WTC11 (cell line): ENCODE measurements around the gene CPVL. TPM values are rescaled to one million over a fixed set of nuclear protein-coding genes. Genes with fewer than 3 reads are reported as not detected.

Experiments
- ATAC-seq: fragments of 200-7000 bp; cut with Tn5 transposase; 2 replicates; pipeline ENCODE4 v1.10.0; 2021; ENCODE audit warnings: mild to moderate bottlenecking, moderate library complexity
- CTCF ChIA-PET: fragments of 300-600 bp; sonication (Branson Sonifier 250); formaldehyde crosslinking; loops from one replicate; lab custom pipeline; 2021; ENCODE audit warnings: antibody characterized with exemption; lab: Charles Lee
- POLR2A ChIA-PET: fragments of 350-600 bp; sonication (Branson Sonifier 250); formaldehyde crosslinking; loops from one replicate; lab custom pipeline; 2021; ENCODE audit warnings: antibody characterized with exemption; lab: Charles Lee
- DNase-seq: peaks from one replicate; pipeline ENCODE4 v3.0.0; 2021; ENCODE audit warnings: low spot score
- H3K27ac Mint-ChIP-seq: 2 replicates; pipeline ENCODE4 v1.8.0; 2021; ENCODE audit warnings: mixed read lengths
- H3K27me3 Mint-ChIP-seq: 2 replicates; pipeline ENCODE4 v1.8.0; 2021; ENCODE audit warnings: low read depth, mild to moderate bottlenecking, moderate library complexity, mixed read lengths
- H3K36me3 Mint-ChIP-seq: 2 replicates; pipeline ENCODE4 v1.8.0; 2021; ENCODE audit warnings: mixed read lengths
- H3K4me1 Mint-ChIP-seq: 2 replicates; pipeline ENCODE4 v1.8.0; 2022; ENCODE audit warnings: mixed read lengths
- H3K4me3 Mint-ChIP-seq: 2 replicates; pipeline ENCODE4 v1.8.0; 2021; ENCODE audit warnings: mild to moderate bottlenecking, moderate library complexity, mixed read lengths
- H3K9me3 Mint-ChIP-seq: 2 replicates; pipeline ENCODE4 v1.8.0; 2021; ENCODE audit warnings: mixed read lengths
- ATF1 ChIP-seq: sonication (generic); formaldehyde crosslinking; IDR thresholded peaks from 2 replicates; pipeline ENCODE4 v1.8.1; 2023; ENCODE audit warnings: mild to moderate bottlenecking, moderate library complexity, missing genetic modification reagents
- CREB1 ChIP-seq: sonication (generic); formaldehyde crosslinking; IDR thresholded peaks from 2 replicates; pipeline ENCODE4 v1.8.0; 2023; ENCODE audit warnings: mild to moderate bottlenecking, missing genetic modification reagents
- CREM ChIP-seq: sonication (generic); formaldehyde crosslinking; IDR thresholded peaks from 2 replicates; pipeline ENCODE4 v1.8.1; 2022; ENCODE audit warnings: mild to moderate bottlenecking, missing genetic modification reagents, moderate library complexity
- ELF4 ChIP-seq: sonication (generic); formaldehyde crosslinking; IDR thresholded peaks from 2 replicates; pipeline ENCODE4 v1.8.1; 2022; ENCODE audit warnings: low read depth, mild to moderate bottlenecking, moderate library complexity, missing genetic modification reagents
- FOXK1 ChIP-seq: sonication (generic); formaldehyde crosslinking; IDR thresholded peaks from 2 replicates; pipeline ENCODE4 v1.8.0; 2022; ENCODE audit warnings: mild to moderate bottlenecking, moderate library complexity, missing genetic modification reagents
- JAZF1 ChIP-seq: fragments of 250-450 bp; sonication (Bioruptor Pico); IDR thresholded peaks from 2 replicates; pipeline ENCODE4 v1.9.0; 2021; ENCODE audit warnings: moderate library complexity, mild to moderate bottlenecking, inconsistent platforms
- KAT7 ChIP-seq: sonication (generic); formaldehyde crosslinking; IDR thresholded peaks from 2 replicates; pipeline ENCODE4 v1.8.1; 2023; ENCODE audit warnings: missing genetic modification reagents, mild to moderate bottlenecking, borderline replicate concordance
- NR2C2 ChIP-seq: sonication (generic); formaldehyde crosslinking; IDR thresholded peaks from 2 replicates; pipeline ENCODE4 v1.8.0; 2022; ENCODE audit warnings: mild to moderate bottlenecking, missing genetic modification reagents
- PRRX2 ChIP-seq: fragments of 250-450 bp; sonication (Bioruptor Pico); IDR thresholded peaks from 2 replicates; pipeline ENCODE4 v1.8.0; 2021; ENCODE audit warnings: mild to moderate bottlenecking
- SP1 ChIP-seq: sonication (generic); formaldehyde crosslinking; conservative IDR thresholded peaks from 2 replicates; pipeline ENCODE4 v1.8.1; 2022; ENCODE audit warnings: missing genetic modification reagents
- TEAD4 ChIP-seq: sonication (generic); formaldehyde crosslinking; IDR thresholded peaks from 2 replicates; pipeline ENCODE4 v1.8.0; 2022; ENCODE audit warnings: mild to moderate bottlenecking, missing genetic modification reagents
- TP53 ChIP-seq: sonication (generic); formaldehyde crosslinking; IDR thresholded peaks from 2 replicates; pipeline ENCODE4 v1.8.1; 2023; ENCODE audit warnings: mild to moderate bottlenecking, missing genetic modification reagents
- ZBTB21 ChIP-seq: sonication (generic); formaldehyde crosslinking; IDR thresholded peaks from 2 replicates; pipeline ENCODE4 v1.8.1; 2023; ENCODE audit warnings: mild to moderate bottlenecking, missing genetic modification reagents, borderline replicate concordance
- ZNF232 ChIP-seq: sonication (generic); formaldehyde crosslinking; IDR thresholded peaks from 2 replicates; pipeline ENCODE4 v1.8.0; 2022; ENCODE audit warnings: mild to moderate bottlenecking, missing genetic modification reagents
- ZNF317 ChIP-seq: sonication (generic); formaldehyde crosslinking; IDR thresholded peaks from 2 replicates; pipeline ENCODE4 v1.8.1; 2023; ENCODE audit warnings: low read depth, mild to moderate bottlenecking, moderate library complexity, missing genetic modification reagents, borderline replicate concordance
- total RNA-seq: library from RNA; stranded (reverse); gene quantifications from 3 replicates; pipeline ENCODE4 v1.2.3, GENCODE V29; 2021
- TF ChIP-seq, protein P1 (sequence below): sonication (generic); formaldehyde crosslinking; IDR thresholded peaks from 2 replicates; pipeline ENCODE4 v1.8.1; 2022; ENCODE audit warnings: low read depth, missing genetic modification reagents, borderline replicate concordance
- TF ChIP-seq, protein P2 (sequence below): fragments of 250-450 bp; sonication (Bioruptor Pico); IDR thresholded peaks from 2 replicates; pipeline ENCODE4 v1.9.0; 2021; ENCODE audit warnings: mild to moderate bottlenecking
- TF ChIP-seq, protein P3 (sequence below): sonication (generic); formaldehyde crosslinking; IDR thresholded peaks from 2 replicates; pipeline ENCODE4 v1.8.0; 2023; ENCODE audit warnings: missing genetic modification reagents
- TF ChIP-seq, protein P4 (sequence below): sonication (generic); formaldehyde crosslinking; conservative IDR thresholded peaks from 2 replicates; pipeline ENCODE4 v1.8.1; 2022; ENCODE audit warnings: mild to moderate bottlenecking, missing genetic modification reagents
- TF ChIP-seq, protein P5 (sequence below): fragments of 250-450 bp; sonication (Bioruptor Pico); IDR thresholded peaks from 2 replicates; pipeline ENCODE4 v1.9.0; 2021; ENCODE audit warnings: moderate library complexity, mild to moderate bottlenecking, inconsistent platforms, borderline replicate concordance
- TF ChIP-seq, protein P6 (sequence below): sonication (generic); formaldehyde crosslinking; IDR thresholded peaks from 2 replicates; pipeline ENCODE4 v1.8.1; 2022; ENCODE audit warnings: mild to moderate bottlenecking, moderate library complexity, missing genetic modification reagents

Gene CPVL
- total RNA-seq, 1 experiment from 2014 or later, result 34.2 TPM

DNA sequence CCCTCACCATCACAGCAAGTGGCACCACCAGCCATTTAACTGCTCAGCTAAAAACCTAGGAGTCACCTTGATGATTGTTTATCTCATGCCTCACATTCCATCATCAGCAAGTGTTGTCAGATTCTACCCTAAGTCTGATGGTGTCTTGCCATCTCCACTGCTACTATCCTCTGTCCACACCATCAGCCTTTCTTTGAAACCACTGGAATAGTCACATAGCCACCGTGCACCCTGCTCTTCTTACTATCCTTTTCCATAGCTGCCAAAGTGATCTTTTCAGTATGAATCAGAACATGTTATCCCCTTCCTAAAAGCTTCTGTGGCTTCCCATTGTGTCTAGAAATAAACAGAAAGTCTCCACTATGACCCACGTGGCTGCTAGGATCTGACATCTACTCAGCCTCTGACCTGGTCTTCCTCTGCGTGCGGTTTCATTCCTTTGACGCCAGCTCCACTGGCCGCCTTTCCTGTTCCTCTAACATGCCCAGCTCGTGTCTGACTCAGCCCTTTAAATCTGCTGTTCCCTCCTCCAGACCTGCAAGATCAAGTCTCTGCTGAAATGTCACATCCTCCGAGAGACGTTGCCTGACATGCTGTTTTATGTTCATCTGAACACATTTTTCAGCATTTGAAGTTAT is 31.7 kb upstream of the CPVL start:
- CTCF ChIA-PET, result interaction anchor here (2.1 to 2.2 kb wide), 2 partner anchors 12 to 221 kb away, joined by 6 to 14 read pairs; no protein-coding TSS in a partner anchor
- H3K27me3 Mint-ChIP-seq, result no peaks in the 10 kb centered on the region
- DNase-seq, result no peak

DNA sequence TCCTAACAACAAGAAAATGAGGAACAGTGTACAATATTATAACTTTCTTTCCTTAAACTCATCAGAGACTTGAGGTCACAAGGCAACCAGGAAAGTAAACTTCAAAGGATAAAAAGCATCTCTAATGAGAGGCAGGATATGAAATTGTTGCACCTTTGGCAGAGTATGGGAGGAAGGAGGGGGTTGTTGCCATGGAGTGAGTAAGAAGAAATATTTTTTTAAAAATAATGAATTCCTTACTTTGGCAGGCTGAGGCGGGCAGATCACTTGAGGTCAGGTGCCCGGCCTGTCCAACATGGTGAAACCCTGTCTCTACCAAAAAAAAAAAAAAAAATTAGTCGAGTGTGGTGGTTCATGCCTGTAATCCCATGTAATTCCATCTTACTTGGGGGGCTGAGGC is 27.1 kb upstream of the CPVL start:
- ChIA-PET CTCF (interaction anchor here (0.7 to 1.0 kb wide), 4 partner anchors 16 to 247 kb away, joined by 3 to 4 read pairs (median 3); no protein-coding TSS in a partner anchor), POLR2A (no interaction called here)
- TF ChIP-seq, protein P1, sequence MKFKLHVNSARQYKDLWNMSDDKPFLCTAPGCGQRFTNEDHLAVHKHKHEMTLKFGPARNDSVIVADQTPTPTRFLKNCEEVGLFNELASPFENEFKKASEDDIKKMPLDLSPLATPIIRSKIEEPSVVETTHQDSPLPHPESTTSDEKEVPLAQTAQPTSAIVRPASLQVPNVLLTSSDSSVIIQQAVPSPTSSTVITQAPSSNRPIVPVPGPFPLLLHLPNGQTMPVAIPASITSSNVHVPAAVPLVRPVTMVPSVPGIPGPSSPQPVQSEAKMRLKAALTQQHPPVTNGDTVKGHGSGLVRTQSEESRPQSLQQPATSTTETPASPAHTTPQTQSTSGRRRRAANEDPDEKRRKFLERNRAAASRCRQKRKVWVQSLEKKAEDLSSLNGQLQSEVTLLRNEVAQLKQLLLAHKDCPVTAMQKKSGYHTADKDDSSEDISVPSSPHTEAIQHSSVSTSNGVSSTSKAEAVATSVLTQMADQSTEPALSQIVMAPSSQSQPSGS (CRISPR knock-in tag), result no peak
- TF ChIP-seq ZBTB21 (CRISPR knock-in tag) (no peak), NR2C2 (no peak), TP53 (CRISPR knock-in tag) (no peak), TEAD4 (CRISPR knock-in tag) (no peak), CREB1 (CRISPR knock-in tag) (no peak), ZNF317 (CRISPR knock-in tag) (no peak), ZNF232 (CRISPR knock-in tag) (no peak), ELF4 (CRISPR knock-in tag) (no peak), FOXK1 (no peak), PRRX2 (no peak), KAT7 (CRISPR knock-in tag) (no peak), CREM (CRISPR knock-in tag) (no peak), JAZF1 (no peak)
- TF ChIP-seq, protein P2, sequence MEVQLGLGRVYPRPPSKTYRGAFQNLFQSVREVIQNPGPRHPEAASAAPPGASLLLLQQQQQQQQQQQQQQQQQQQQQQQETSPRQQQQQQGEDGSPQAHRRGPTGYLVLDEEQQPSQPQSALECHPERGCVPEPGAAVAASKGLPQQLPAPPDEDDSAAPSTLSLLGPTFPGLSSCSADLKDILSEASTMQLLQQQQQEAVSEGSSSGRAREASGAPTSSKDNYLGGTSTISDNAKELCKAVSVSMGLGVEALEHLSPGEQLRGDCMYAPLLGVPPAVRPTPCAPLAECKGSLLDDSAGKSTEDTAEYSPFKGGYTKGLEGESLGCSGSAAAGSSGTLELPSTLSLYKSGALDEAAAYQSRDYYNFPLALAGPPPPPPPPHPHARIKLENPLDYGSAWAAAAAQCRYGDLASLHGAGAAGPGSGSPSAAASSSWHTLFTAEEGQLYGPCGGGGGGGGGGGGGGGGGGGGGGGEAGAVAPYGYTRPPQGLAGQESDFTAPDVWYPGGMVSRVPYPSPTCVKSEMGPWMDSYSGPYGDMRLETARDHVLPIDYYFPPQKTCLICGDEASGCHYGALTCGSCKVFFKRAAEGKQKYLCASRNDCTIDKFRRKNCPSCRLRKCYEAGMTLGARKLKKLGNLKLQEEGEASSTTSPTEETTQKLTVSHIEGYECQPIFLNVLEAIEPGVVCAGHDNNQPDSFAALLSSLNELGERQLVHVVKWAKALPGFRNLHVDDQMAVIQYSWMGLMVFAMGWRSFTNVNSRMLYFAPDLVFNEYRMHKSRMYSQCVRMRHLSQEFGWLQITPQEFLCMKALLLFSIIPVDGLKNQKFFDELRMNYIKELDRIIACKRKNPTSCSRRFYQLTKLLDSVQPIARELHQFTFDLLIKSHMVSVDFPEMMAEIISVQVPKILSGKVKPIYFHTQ (CRISPR knock-in tag), result no peak
- TF ChIP-seq, protein P3, sequence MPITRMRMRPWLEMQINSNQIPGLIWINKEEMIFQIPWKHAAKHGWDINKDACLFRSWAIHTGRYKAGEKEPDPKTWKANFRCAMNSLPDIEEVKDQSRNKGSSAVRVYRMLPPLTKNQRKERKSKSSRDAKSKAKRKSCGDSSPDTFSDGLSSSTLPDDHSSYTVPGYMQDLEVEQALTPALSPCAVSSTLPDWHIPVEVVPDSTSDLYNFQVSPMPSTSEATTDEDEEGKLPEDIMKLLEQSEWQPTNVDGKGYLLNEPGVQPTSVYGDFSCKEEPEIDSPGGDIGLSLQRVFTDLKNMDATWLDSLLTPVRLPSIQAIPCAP (CRISPR knock-in tag), result no peak
- Mint-ChIP-seq H3K27ac (no peak overlapping the region), H3K27me3 (no peaks in the 10 kb centered on the region), H3K4me1 (no peaks in the 10 kb centered on the region), H3K4me3 (no peak overlapping the region), H3K36me3 (peaks cover 4% of the 10 kb centered on the region), H3K9me3 (peaks cover 5% of the 10 kb centered on the region)
- no peak for DNase-seq
- no peak for ATAC-seq

More for the DNA sequence above, 31.7 kb upstream of the CPVL start:
- no peak for ATAC-seq
- no peak overlapping the region for H3K4me3 Mint-ChIP-seq
- no peaks in the 10 kb centered on the region for H3K4me1 Mint-ChIP-seq
- H3K27ac Mint-ChIP-seq, result no peak overlapping the region
- TF ChIP-seq, protein P4, sequence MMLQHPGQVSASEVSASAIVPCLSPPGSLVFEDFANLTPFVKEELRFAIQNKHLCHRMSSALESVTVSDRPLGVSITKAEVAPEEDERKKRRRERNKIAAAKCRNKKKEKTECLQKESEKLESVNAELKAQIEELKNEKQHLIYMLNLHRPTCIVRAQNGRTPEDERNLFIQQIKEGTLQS (CRISPR knock-in tag), result no peak
- TF ChIP-seq, protein P5, sequence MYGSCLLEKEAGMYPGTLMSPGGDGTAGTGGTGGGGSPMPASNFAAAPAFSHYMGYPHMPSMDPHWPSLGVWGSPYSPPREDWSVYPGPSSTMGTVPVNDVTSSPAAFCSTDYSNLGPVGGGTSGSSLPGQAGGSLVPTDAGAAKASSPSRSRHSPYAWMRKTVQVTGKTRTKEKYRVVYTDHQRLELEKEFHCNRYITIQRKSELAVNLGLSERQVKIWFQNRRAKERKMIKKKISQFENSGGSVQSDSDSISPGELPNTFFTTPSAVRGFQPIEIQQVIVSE (CRISPR knock-in tag), result no peak
- TF ChIP-seq SP1 (no peak), ATF1 (no peak)
- TF ChIP-seq, protein P6, sequence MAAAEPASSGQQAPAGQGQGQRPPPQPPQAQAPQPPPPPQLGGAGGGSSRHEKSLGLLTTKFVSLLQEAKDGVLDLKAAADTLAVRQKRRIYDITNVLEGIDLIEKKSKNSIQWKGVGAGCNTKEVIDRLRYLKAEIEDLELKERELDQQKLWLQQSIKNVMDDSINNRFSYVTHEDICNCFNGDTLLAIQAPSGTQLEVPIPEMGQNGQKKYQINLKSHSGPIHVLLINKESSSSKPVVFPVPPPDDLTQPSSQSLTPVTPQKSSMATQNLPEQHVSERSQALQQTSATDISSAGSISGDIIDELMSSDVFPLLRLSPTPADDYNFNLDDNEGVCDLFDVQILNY (CRISPR knock-in tag), result no peak
- H3K9me3 Mint-ChIP-seq, result peaks cover 8% of the 10 kb centered on the region
- H3K36me3 Mint-ChIP-seq, result peaks cover 4% of the 10 kb centered on the region
- POLR2A ChIA-PET, result no interaction called here
